Measurements from ENCODE around the gene CPA4. TPM values are rescaled to one million over a fixed set of nuclear protein-coding genes. Genes with fewer than 3 reads are reported as not detected.

Gene CPA4
- total RNA-seq, 3 donors from 2014 or later (not counting 1 experiment from before 2014, with no cell fraction given), result not detected

GRCh38 chr7:130276796-130277762, 15.9 kb upstream of the CPA4 start:
- Histone ChIP-seq H3K27me3 (ENCODE audit: control insufficient read depth, insufficient read depth, low read length) (peaks cover 3% of the 10 kb centered on the region), H3K27ac (ENCODE audit: low read length) (no peak overlapping the region), H3K4me3 (ENCODE audit: low read length) (no peak overlapping the region), H3K36me3 (ENCODE audit: control insufficient read depth, insufficient read depth, low read length) (no peaks in the 10 kb centered on the region), H3K4me1 (ENCODE audit: control insufficient read depth, insufficient read depth, low read length) (peaks cover 4% of the 10 kb centered on the region), H3K9me3 (ENCODE audit: control insufficient read depth, insufficient read depth, low read length) (no peaks in the 10 kb centered on the region)
- DNase-seq (no peak), ATAC-seq (no peak)
- Mint-ChIP-seq H3K36me3 (no peaks in the 10 kb centered on the region), H3K27me3 (ENCODE audit: low read depth in 2 of 2) (peaks cover 32 to 34% of the 10 kb centered on the region in 2 donors), H3K27ac (no peak overlapping the region), H3K9me3 (no peaks in the 10 kb centered on the region), H3K4me3 (no peak overlapping the region), H3K4me1 (no peaks in the 10 kb centered on the region)
- 75% methylated on average over 8 of the region's 10 CpGs for WGBS (ENCODE audit: insufficient coverage)
- intact Hi-C loops (cut with micrococcal nuclease), result no loop called here
- TF ChIP-seq CTCF (IDR thresholded peaks at IDR 0.05), result no peak

- no peak overlapping the region for H3K27ac ChIP-seq (ENCODE audit: low read length)
- no peaks in the 10 kb centered on the region for H3K4me1 Mint-ChIP-seq
- peaks cover under 1% of the 10 kb centered on the region for H3K27me3 ChIP-seq (ENCODE audit: control insufficient read depth, insufficient read depth, low read length)
- DNase-seq, result no peak
- ATAC-seq, result no peak
- H3K9me3 Mint-ChIP-seq, result no peaks in the 10 kb centered on the region
- H3K9me3 ChIP-seq (ENCODE audit: control insufficient read depth, insufficient read depth, low read length), result no peaks in the 10 kb centered on the region
- no peak overlapping the region for H3K4me3 ChIP-seq (ENCODE audit: low read length)
- peaks cover 2% of the 10 kb centered on the region for H3K4me1 ChIP-seq (ENCODE audit: control insufficient read depth, insufficient read depth, low read length)
- peaks cover 32 to 34% of the 10 kb centered on the region in 2 donors for H3K27me3 Mint-ChIP-seq (ENCODE audit: low read depth in 2 of 2)
- no peaks in the 10 kb centered on the region for H3K36me3 Mint-ChIP-seq
- H3K4me3 Mint-ChIP-seq, result no peak overlapping the region
- intact Hi-C loops (cut with micrococcal nuclease), result no loop called here
- 88% methylated on average over 15 of the region's 15 CpGs for WGBS (ENCODE audit: insufficient coverage)
- H3K36me3 ChIP-seq (ENCODE audit: control insufficient read depth, insufficient read depth, low read length), result no peaks in the 10 kb centered on the region
- no peak overlapping the region for H3K27ac Mint-ChIP-seq
- no peak for TF ChIP-seq CTCF (IDR thresholded peaks at IDR 0.05)
These were observed 15.0 kb upstream of the CPA4 start for GRCh38 chr7:130277763-130278643.

DNA sequence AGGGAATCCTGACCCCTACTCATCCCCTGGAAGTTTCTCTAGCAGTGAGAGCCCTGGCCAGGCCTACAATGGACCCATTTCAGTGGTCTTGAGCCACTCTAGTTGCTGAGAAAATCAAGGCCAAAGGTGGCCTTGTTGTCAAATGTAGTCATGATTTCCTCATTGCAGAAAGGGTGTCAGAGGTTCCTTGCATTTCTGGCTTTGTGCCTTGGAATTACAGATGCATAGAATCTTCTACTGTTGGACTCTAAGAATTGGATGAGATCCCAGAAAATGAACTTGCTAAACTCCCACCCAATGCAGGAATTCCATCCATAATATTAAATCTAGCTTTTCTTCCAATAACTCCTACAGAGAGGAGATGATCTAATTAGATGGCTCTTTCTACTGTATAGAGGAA, 14.1 kb upstream of the CPA4 start:
- TF ChIP-seq CTCF (IDR thresholded peaks at IDR 0.05), result no peak
- Mint-ChIP-seq H3K27me3 (ENCODE audit: low read depth in 2 of 2) (peaks cover 29 to 36% of the 10 kb centered on the region in 2 donors), H3K27ac (no peak overlapping the region)

More for the DNA sequence above, 14.1 kb upstream of the CPA4 start:
- Histone ChIP-seq H3K4me1 (ENCODE audit: control insufficient read depth, insufficient read depth, low read length) (no peaks in the 10 kb centered on the region), H3K4me3 (ENCODE audit: low read length) (no peak overlapping the region), H3K27ac (ENCODE audit: low read length) (no peak overlapping the region), H3K9me3 (ENCODE audit: control insufficient read depth, insufficient read depth, low read length) (no peaks in the 10 kb centered on the region), H3K36me3 (ENCODE audit: control insufficient read depth, insufficient read depth, low read length) (no peaks in the 10 kb centered on the region), H3K27me3 (ENCODE audit: control insufficient read depth, insufficient read depth, low read length) (no peaks in the 10 kb centered on the region)
- intact Hi-C loops (cut with micrococcal nuclease), result no loop called here
- Mint-ChIP-seq H3K4me1 (no peaks in the 10 kb centered on the region), H3K9me3 (no peaks in the 10 kb centered on the region), H3K4me3 (no peak overlapping the region), H3K36me3 (no peaks in the 10 kb centered on the region)
- ATAC-seq (no peak), DNase-seq (no peak)

All from natural killer cell (primary cell).